GM03348 (cell line): Measurements from ENCODE around the gene CPEB3.
"Not testable (repeated sequence)": the region's sequence is repeated elsewhere in the genome, so short reads cannot be mapped to it uniquely, and the experiment has no call there.

Experiments used
- DNase-seq: peaks from one replicate; pipeline ENCODE4 v3.0.0; 2012; ENCODE audit warnings: low spot score

CPEB3 gene

DNA sequence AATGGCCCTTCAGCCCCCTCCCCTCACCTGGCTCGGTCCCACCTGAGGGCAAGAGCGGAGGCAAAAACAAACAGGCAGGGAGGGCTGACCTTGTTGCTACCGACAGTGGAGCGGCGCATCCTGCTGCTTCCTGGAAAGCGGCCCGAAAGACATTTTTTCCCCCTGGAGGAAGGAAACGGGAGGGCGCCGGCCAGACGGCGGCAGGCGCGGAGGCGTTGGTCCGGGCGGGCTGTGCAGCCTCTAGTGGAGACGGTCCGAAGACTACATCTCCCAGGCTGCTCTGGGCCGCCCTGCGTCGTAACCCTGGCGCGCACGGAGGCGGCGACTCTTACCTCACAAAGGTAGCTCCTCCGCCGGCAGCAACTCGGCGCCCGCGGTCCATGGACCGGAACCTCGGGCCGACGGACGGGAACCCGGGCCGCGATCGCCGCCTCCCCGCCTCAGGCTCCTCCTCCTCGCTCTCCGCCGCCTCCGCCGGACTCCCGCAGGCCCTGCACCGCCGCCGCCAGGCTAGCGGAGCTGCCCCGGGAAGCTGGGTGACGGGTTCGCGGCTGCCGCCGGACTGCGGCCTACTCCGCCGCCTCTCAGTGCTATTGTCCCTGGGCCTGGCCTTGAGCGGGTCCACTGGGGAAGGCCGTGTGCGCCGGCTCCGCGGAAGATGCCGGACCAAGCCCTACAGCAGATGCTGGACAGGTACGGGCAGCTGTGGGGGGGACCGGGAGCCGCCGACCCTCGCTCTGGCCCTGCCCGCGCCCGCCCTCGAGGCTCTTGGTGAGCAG, at the start of gene CPEB3, which contains the start of gene MARCHF5:
Gene CPEB3, minus strand, starts transcription at position 242 of the 779 bp plus-strand sequence. CDS start 50,728 bp downstream, outside the sequence.
Gene MARCHF5, plus strand, starts transcription at position 331 of the 779 bp plus-strand sequence. Its CDS starts 328 bp downstream, at position 659.
- DNase-seq, result peak; percentile 96

DNA sequence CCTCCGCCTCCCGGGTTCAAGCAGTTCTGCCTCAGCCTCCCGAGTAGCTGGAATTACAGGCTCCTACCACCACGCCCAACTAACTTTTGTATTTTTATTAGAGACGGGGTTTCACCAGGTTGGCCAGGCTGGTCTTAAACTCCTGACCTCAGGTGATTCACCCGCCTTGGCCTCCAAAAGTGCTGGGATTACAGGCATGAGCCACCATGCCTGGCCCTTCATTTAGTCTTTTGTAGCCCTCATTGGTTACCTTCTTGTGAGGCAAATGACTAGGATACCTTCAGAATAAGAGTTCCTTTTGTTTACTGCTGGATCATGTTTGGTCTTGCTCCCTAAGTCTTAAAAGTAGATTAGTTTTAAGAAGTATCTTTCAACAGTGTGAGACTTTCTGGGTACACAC, 39.0 kb upstream of the CPEB3 start:
- not testable (repeated sequence) for DNase-seq

DNA sequence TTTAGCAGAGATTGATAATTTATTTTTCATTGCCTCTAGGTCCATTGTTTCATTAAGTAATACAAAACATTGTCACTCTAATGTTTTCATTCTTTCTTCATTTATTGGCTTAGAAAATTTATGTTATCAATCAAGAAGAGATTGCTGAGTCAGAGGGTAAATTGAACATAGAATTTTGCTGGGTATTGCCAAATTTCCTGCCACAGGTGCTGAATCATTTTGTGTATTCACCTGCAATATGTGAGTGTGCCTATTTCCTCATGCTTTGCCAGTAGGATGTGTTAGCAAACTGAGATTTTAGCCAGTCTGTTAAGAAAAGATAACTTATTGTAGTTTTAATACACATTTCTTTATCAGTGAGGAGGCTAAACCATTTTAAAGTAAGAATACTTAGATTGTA, 38.1 kb upstream of the CPEB3 start:
- DNase-seq, result no peak

DNA sequence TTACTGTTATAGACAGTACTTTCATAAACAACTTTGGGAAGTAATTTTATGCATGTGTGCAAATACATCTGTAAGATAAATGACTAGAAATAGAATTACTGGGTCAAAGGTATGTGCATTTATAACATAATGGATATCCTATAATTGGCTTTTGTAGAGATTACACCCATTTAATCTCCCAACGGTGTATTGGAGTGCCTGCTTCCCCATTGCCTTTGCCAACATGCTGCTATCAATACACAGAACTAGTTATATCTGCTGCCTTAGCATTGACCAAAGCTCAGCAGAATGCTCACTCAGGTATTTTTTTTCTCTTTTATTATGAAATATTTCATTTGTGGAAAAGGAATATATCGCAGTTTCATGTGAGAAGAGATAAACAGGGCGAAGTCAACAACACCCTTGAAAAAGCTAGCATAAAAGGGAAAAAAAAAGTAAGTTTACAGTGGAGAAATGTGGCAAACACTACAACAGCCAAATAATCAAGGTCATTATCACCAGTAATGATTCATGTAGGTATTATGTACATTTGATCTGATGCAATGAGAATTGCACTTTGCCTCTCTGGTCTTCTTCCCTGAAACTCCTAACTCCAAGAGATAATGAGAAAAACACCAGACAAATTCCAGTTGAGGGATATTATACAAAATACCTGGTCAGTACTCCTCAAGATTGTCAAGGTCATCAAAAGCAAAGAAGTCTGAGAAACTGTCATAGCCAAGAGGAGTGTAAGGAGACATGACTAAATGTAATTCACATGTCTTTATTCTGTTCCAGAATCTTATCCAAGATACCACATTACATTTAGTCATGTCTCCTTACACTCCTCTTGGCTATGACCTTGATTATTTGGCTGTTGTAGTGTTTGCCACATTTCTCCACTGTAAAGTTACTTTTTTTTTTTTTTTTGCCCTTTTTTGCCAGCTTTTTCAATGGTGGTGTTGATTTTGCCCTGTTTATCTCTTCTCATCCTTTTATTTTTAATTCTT, 36.9 kb upstream of the CPEB3 start:
- no peak for DNase-seq

DNA sequence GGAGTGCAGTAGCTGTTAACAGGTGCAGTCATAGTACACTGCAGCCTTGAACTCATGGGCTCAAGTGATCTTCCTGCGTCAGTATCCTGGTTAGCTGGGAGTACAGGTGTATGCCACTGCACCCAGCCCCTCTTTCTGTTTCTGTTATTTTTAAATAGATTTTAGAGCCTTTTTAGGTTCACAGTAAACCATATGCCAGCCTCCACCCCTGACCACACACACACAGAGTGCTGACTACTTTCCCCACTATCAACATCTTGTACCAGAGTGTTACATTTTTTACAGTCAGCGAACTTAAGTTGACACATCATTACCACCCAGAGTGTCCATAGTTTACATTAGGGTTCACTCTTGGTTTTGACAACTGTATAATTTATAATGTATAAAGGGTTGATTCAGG, 32.2 kb upstream of the CPEB3 start:
- DNase-seq, result no peak

DNA sequence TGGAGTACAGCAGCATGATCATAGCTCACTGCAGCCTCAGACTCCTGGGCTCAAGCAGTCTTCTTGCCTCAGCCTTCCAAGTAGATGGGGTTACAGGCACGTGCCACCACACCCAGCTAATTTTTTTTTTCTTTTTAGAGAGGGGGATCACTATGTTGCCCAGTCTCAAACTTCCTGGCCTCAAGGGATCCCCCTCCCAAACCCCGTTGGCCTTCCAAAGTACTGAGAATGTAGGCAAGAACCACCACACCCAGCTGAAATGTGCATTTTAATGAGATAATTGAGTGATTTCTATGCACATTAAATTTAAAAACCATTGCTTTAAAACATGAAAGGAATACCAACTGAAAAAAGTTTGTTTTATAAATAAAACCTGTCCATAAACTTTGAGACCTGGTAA, 25.7 kb upstream of the CPEB3 start:
- no peak for DNase-seq

DNA sequence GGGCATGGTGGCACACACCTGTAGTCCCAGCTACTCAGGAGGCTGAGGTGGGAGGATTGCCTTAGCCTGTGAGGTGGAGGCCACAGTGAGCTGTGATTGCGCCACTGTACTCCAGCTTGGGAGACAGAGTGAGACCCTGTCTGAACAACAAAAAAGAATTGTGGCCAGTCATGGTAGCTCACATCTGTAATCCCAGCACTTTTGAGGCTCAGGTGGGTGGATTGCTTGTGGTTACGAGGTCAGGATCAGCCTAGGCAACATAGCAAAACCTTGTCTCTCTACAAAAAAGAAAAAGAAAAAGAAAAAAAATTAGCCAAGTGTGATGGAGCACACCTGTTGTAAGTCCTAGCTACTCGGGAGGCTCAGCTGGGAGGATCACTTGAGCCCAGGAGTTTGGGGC, 22.9 kb upstream of the CPEB3 start:
- DNase-seq, result no peak

DNA sequence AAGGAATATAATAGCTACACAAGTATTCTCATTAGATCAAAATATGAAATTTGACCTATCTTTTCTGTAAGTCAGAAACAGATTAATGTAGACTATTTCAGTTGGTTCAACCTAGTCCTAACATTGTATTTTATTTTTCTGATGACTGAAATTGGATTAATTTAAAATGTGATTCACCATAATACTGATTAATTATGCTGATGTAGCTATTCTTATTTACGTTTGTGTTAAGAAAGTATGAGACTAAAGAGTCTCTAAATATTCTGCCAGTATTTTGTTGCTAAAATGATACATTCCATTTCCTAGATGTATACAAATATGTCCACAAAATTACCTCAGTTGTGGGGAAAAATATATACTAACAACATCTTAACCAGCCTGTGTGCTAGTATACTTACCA, 18.4 kb upstream of the CPEB3 start:
- no peak for DNase-seq

DNA sequence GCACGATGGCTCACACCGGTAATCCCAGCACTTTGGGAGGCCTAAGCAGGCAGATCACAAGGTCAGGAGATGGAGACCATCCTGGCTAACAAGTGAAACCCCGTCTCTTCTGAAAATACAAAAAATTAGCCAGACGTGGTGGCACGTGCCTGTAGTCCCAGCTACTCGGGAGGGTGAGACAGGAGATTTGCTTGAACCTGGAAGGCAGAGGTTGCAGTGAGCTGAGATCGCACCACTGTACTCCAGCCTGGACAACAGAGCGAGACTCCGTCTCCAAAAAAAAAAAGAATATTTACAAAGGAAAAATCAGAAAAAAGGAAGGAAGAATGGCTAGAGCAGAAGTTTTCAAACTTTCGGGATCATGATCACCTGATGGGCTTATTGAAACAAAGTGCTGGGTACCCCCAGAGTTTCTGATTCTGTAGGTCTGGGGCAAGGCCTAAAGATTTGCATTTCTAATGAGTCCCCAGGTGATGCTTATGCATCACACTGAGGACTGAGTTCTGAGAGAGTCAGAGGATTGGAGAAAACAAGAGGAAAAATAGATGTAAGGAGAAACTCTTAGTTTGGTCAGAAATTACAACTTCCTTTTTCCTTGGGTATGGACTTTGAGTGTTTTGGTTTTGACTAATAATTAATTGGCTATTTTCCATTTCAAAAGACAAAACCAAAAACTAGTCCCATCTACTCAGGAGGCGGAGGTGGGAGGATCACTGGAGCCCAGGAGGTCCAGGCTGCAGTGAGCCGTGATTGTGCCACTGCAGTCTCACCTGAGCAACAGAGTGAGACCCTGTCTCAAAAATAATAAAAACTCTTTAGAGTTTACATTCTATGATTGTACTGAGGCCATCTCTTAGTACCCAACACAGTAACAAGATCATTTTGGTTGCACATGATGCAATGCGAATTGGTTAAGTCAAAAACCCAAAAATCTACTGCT, 14.5 kb upstream of the CPEB3 start:
- no peak for DNase-seq

DNA sequence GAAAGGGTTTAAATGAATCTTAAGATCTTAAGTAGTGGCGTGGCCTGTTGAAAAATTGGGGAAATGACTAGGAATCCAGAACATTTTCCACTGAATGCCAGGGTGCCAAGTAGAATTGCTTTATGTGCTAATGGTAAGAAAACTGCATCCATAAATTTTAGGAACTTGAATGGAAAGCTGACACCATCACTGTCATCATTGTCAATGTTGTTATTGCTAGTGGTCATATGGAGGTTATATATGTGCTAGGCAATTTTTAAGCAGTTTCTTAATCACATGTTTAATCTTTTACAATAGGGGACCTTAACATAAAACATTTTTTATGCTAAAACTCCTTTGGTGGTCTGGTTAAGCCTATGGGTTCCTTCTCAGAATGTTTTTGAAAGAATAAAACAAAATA, 13.2 kb upstream of the CPEB3 start:
- DNase-seq, result no peak

DNA sequence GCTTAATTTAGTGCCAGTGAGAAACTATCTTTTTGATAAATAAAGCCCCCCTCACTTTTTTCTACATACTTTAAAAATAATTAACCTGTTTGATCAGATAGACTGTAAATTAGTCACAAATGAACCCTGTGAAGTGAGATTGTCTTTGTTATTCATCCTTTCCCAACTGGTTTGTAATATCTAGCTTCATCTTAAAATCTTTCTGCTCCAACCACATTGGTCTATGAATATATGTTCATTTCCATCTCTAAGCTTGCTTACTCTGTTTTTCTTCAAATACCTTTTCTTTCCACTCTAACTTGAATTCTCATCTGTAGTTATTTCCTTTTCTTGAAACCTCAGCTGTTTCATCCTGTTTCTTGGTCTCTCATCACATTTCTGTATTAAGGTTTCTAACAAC, 12.2 kb upstream of the CPEB3 start:
- no peak for DNase-seq

DNA sequence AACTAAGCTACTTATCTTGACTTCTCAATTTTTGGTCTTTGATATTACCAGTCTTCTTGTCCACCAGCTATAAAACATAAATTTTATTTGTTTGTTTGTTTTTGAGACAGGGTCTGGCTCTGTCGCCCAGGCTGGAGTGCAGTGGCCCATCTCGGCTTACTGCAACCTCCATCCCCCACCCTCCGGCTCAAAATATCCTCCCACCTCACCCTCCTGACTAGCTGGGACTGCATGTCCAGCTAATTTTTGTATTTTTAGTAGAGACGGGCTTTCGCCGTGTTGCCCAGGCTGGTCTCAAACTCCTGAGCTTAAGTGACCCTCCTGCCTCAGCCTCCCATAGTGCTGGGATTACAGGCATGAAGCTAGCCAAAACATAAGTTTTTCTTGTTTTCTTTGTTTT, 7.6 kb upstream of the CPEB3 start:
- no peak for DNase-seq

DNA sequence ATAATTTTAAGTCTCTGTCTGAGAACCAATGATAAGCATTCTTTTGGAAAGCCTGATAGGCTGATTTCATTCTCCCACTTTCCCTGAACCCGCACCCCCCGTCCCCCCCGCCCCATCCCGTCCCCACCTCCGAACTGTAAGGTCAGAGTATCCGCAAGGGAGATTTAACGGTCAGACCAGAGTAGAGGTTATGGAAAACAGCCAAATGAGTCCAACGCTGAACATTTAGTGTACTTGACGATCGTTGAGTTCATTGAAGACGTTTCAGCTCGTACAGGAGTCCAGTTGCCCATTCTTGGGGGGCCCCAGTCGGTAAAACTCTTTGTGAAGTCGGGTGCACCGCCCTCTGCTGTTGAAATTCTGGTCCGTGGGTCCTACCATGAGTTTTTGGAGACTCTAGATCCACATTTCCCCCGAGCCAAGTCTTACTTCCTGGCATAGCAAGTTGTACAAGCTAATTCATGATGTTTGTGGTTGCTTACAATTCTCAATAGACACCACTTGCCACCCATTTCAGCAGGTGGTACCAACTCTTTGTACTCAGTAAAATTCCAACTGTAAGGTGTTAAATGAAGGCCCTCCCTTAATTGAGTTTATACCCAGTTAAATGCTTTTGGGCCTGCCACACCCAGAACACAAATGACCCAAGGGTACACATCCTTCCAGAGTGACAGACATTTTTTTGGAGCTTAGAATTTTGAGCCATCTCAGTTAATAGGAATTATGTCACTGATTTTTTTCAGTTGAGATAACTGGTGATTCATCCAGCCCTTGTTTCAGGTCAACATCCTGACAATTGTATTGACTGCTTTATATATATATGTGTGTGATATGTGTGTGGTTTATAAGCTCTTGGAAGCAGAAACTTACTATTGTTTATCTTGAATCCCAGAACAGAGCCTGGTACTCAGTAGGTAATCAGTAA, 1.3 kb upstream of the CPEB3 start:
- peak; percentile 61 for DNase-seq

DNA sequence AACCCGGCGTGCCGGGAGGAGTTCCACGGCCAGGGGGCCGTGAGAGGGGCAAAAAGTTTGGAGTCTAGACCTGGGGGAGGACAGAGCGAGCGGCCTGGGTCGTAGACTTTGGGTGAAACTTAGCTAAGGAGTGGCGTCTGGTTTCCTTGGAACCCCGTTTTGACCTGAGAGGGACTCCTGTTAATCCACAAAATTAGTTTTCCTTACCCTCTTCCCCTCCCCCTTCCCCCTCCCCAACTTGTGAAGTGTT, 663 bp upstream of the CPEB3 start:
- DNase-seq, result no peak

DNA sequence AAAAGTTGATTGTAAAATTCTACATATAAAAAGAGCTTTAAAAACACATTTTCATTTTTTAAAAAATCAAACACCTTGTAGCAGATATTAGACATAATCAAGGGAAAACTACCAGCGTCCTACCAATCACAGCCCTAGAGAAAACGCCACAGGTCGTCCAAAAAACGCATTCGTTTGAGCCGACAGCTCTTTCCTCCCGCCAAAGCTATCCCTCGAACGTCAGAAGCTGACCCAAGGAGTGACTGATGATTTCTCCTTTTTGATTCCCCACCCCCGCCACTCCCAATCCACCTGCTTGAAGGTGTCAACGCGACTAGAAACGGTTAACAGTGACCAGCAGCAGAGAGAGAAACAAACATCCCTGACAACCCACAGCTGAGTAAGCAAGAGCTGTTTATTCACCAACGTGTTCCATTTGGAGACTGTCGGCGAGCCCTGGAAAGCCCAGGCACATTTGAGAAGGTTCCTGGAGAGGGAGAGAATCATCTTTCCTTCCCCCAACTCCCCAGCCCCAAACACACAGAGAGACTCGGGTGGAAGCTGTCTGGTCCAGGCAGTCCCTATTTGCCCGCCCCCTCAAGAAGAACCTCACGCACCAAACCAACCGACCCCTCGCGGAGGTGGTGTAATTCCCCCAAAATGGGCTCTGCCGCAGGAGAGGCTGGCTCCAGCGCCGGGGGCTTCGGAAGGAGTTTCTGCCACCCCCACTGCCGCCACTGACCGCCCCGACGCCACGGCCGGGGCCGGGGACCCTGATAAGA, 622 bp downstream of the CPEB3 start:
- peak; percentile 45 for DNase-seq

DNA sequence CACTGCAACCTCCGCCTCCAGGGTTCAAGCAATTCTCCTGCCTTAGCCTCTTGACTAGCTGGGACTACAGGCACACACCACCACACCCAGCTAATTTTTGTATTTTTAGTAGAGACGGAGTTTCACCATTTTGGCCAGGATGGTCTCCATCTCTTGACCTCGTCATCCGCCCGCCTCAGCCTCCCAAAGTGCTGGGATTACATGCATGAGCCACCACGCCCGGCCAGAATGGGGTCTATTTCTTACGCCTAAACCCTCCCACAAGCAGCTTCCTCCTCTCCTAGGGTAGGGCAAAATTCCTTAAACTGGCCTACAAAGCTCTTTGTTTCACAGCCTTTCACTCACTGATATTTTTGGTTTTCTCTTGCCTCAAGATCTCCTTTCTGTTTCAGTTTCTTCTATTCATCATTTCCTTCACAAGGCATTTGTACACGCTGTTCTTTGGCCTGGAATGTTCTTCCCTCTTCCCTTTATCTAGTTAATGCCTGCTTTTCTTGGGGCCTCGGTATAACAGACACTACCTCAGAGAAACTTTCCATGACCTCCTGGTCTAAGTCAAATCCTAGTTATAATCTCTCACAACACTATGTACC, 6.7 kb downstream of the CPEB3 start:
- DNase-seq, result no peak

DNA sequence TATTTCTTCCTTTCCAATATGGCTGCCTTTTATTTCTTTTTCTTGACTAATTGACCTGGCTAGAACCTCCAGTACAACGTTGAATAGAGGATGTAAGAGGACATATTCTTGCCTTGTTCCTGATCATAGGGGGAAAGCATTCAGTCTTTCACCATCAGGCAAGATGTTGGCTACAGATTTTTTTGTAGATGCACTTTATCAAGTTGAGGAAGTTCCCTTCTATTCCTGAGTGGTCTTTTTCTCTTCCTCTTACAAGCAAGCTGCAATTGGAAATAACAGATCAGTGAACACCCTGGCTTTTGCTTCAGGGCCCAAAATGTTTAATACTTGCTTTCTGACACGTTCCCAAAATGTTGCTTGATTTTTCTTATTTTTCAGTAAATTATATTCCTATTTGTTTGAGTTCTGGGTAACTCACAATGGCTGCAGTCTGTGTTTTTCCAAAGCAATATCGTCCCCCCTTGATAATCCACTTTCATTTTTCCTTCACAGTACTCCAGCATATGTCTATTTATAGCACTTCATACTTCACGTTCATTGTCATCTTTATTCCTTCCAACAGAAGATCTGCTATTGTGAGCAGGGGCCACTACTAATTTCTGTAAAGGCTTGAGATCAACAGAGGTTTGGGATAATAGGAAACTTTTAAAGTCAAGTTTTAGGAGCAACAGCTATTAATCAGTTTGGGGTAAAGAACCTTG, 11.7 kb downstream of the CPEB3 start:
- peak; percentile 47 for DNase-seq

DNA sequence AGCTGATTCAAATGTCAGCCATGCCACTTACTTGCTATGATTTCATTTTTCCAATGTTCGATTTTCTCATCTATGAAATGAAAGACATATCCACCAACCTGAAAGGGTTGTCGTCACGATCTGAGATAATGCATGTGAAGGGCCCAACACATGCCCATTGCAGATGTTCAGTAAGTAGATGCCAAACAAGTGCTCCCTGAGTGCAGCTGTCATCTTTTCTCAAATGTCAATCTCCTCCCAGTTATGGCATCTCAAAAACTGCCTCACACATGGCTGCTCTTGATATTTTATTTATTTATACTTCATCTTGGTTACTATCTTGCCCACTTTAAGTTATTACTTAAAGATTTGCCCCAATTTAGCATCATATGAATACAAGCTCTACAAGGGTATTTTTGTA, 16.8 kb downstream of the CPEB3 start:
- DNase-seq, result no peak

DNA sequence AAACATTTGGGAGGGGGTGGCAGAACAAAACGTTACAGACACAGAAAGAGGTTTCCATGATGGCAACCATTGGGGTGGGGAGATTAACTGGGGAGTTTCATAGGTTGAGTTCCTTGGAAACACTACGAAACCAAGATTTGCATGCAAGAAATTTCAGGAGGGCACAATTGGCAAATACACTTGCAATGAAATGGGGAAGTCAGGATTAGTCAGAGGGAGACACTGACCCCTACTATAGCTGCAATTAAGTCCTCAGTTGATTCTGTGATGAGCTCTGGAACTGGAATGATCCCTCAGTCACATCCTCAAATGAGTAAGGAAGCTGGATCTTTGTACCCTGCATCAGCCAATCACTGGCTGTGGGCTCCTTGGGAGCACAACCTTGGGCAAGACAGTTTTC, 22.1 kb downstream of the CPEB3 start:
- DNase-seq, result no peak
